ENCODE data around the gene ARRDC4. TPM values are rescaled to one million over a fixed set of nuclear protein-coding genes. Genes with fewer than 3 reads are reported as not detected.

ARRDC4 gene
- total and polyA plus RNA-seq, 9 of the 15 experiments (the other 6 are each of a cell fraction or from before 2014, with no cell fraction given): 4.3 to 16.1 (median 14.4) TPM

- no peak overlapping the region for H3K4me2 ChIP-seq (ENCODE audit: insufficient read depth, low read length)
- no peak overlapping the region for H3K4me3 ChIP-seq
- ATAC-seq (no peak), FAIRE-seq (no peak), DNase-seq (ENCODE audit: extremely low read depth in 1 of 4, low spot score in 3 of 4) (no peak)
- H2AFZ ChIP-seq (ENCODE audit: low read depth, low read length): no peak overlapping the region
- intact Hi-C loops (cut with micrococcal nuclease): no loop called here
- no TSS peak for BruUV-seq (replicated peaks)
- no peaks in the 10 kb centered on the region for H3K9me1 ChIP-seq (ENCODE audit: control insufficient read depth, insufficient read depth, low read length)
- in situ Hi-C loops (cut with MboI): no loop called here
- H3K79me2 ChIP-seq (ENCODE audit: control insufficient read depth, insufficient read depth, low read length): no peaks in the 10 kb centered on the region
- POLR2A ChIA-PET: interaction anchor here (1.2 kb wide), 1 partner anchor 15 kb away, joined by 3 read pairs; no protein-coding TSS in a partner anchor
- no peaks in the 10 kb centered on the region for H3K36me3 ChIP-seq (ENCODE audit: control insufficient read depth, insufficient read depth, low read length)
- no peaks in the 10 kb centered on the region for H4K20me1 ChIP-seq (replicated peaks; ENCODE audit: control insufficient read depth, insufficient read depth, low read length)
- H3K27me3 ChIP-seq (ENCODE audit: control insufficient read depth in 2 of 2, insufficient read depth in 2 of 2, low read length in 2 of 2): peaks cover 11 to 22% of the 10 kb centered on the region in 2 experiments
- no peaks in the 10 kb centered on the region for H3K4me1 ChIP-seq (replicated peaks in 1 of 2; ENCODE audit: control insufficient read depth in 2 of 2, insufficient read depth in 2 of 2, low read length in 2 of 2)
- CTCF ChIA-PET (ENCODE audit: low intra/inter-chr PET ratio): no interaction called here
- WGBS (ENCODE audit: insufficient coverage, low coverage, missing lambda C conversion rate): 2% methylated on average over 10 of the region's 10 CpGs
- H3K9me3 ChIP-seq (replicated peaks; ENCODE audit: control insufficient read depth, insufficient read depth, low read depth, low read length): no peaks in the 10 kb centered on the region
- H3K27ac ChIP-seq (ENCODE audit: extremely low read depth, low read depth, low read length): no peak overlapping the region
- H3K9ac ChIP-seq (ENCODE audit: insufficient read depth in 1 of 2, low read depth in 2 of 2, low read length in 2 of 2): no peak overlapping the region
- no peak for TF ChIP-seq DNMT1 (IDR thresholded peaks at IDR 0.05)
- no peak for TF ChIP-seq GMEB1 (CRISPR knock-in tag; IDR thresholded peaks at IDR 0.05)
- TF ChIP-seq IRF2 (CRISPR knock-in tag; IDR thresholded peaks at IDR 0.05): no peak
- no peak for TF ChIP-seq MTA1 (IDR thresholded peaks at IDR 0.05; ENCODE audit: borderline replicate concordance)
- no peak for TF ChIP-seq NUFIP1 (IDR thresholded peaks at IDR 0.05; ENCODE audit: partially characterized antibody)
- no peak for TF ChIP-seq HMGN3 (IDR thresholded peaks at IDR 0.05; ENCODE audit: borderline replicate concordance, extremely low read depth, insufficient read length, low read depth, low read length)
- no peak for TF ChIP-seq SIRT6 (IDR thresholded peaks at IDR 0.05; ENCODE audit: low read depth, low read length)
- no peak for TF ChIP-seq ZNF133 (CRISPR knock-in tag; IDR thresholded peaks at IDR 0.05)
- TF ChIP-seq, protein P1, sequence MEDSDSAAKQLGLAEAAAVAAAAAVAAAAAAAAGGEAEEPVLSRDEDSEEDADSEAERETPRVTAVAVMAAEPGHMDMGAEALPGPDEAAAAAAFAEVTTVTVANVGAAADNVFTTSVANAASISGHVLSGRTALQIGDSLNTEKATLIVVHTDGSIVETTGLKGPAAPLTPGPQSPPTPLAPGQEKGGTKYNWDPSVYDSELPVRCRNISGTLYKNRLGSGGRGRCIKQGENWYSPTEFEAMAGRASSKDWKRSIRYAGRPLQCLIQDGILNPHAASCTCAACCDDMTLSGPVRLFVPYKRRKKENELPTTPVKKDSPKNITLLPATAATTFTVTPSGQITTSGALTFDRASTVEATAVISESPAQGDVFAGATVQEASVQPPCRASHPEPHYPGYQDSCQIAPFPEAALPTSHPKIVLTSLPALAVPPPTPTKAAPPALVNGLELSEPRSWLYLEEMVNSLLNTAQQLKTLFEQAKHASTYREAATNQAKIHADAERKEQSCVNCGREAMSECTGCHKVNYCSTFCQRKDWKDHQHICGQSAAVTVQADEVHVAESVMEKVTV (CRISPR knock-in tag; IDR thresholded peaks at IDR 0.05): no peak
- TF ChIP-seq POU5F1 (IDR thresholded peaks at IDR 0.05; ENCODE audit: borderline replicate concordance, low read depth, low read length, partially characterized antibody): no peak
- no peak for TF ChIP-seq RBM25 (IDR thresholded peaks at IDR 0.05; ENCODE audit: low read depth, low read length, severe bottlenecking)
- TF ChIP-seq, protein P2, sequence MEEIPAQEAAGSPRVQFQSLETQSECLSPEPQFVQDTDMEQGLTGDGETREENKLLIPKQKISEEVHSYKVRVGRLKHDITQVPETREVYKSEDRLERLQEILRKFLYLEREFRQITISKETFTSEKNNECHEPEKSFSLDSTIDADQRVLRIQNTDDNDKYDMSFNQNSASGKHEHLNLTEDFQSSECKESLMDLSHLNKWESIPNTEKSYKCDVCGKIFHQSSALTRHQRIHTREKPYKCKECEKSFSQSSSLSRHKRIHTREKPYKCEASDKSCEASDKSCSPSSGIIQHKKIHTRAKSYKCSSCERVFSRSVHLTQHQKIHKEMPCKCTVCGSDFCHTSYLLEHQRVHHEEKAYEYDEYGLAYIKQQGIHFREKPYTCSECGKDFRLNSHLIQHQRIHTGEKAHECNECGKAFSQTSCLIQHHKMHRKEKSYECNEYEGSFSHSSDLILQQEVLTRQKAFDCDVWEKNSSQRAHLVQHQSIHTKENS (CRISPR knock-in tag; IDR thresholded peaks at IDR 0.05): no peak
- no peak for TF ChIP-seq ASH1L (IDR thresholded peaks at IDR 0.05; ENCODE audit: borderline replicate concordance, low read depth, partially characterized antibody)
- TF ChIP-seq SMARCA5 (IDR thresholded peaks at IDR 0.05): no peak
- no peak for TF ChIP-seq ZNF668 (CRISPR knock-in tag; IDR thresholded peaks at IDR 0.05)
- no peak for TF ChIP-seq ZNF140 (CRISPR knock-in tag; IDR thresholded peaks at IDR 0.05)
Measured at GRCh38 chr15:97944724-97945123, 15.8 kb upstream of the ARRDC4 start.
